OCI-LY7 (cell line): Measurements from ENCODE around the gene NGF.

Experiments
- CTCF ChIP-seq: fragments of 200-600 bp; sonication (generic); conservative IDR thresholded peaks from 2 replicates; pipeline ENCODE4 v1.5.1; 2014; ENCODE audit warnings: mild to moderate bottlenecking, antibody characterized with exemption, low read length, moderate library complexity, mixed read lengths
- EZH2phosphoT487 ChIP-seq: fragments of 200-600 bp; sonication (generic); IDR thresholded peaks from 2 replicates; pipeline ENCODE4 v1.6.1; 2018; ENCODE audit warnings: low read depth, borderline replicate concordance, mild to moderate bottlenecking, mixed run types, antibody characterized with exemption, low read length, moderate library complexity, mixed read lengths

GRCh38 chr1:115347282-115347681, 9.2 kb upstream of the NGF start:
- no peak for TF ChIP-seq CTCF
- no peak for TF ChIP-seq EZH2phosphoT487
